Activated T-cell treated with anti-CD3 and anti-CD28 coated beads, Interleukin-2, amount 50 U/mL, for 72 hours (primary cell): ENCODE results near the gene NCK2. TPM values are rescaled to one million over a fixed set of nuclear protein-coding genes. Genes with fewer than 3 reads are reported as not detected.
"Not testable (repeated sequence)": the region's sequence is repeated elsewhere in the genome, so short reads cannot be mapped to it uniquely, and the experiment has no call there.

Experiments used
- ATAC-seq, 2 donors: fragments of 150-1000 bp; cut with Tn5 transposase; replicated peaks in 1 of 2; 2 replicates each; pipeline ENCODE4 v1.10.0; 2021; ENCODE audit warnings: moderate library complexity in 2 of 2, mild to moderate bottlenecking in 1 of 2
- DNase-seq, 2 donors: peaks; one replicate each; pipeline ENCODE4 v3.0.0; 2021 to 2022; ENCODE audit warnings: mixed read lengths in 1 of 2
- H3K27ac Mint-ChIP-seq: one replicate; pipeline ENCODE4 v1.8.0; 2022; ENCODE audit warnings: mild to moderate bottlenecking, moderate library complexity, mixed read lengths
- H3K27me3 Mint-ChIP-seq: one replicate; pipeline ENCODE4 v1.8.0; 2022; ENCODE audit warnings: low read depth, mixed read lengths
- H3K36me3 Mint-ChIP-seq, 2 donors: one replicate each; pipeline ENCODE4 v1.8.0; 2022; ENCODE audit warnings: mixed read lengths in 2 of 2, mild to moderate bottlenecking in 1 of 2; ENCODE audit not compliant: insufficient read depth in 2 of 2
- H3K4me1 Mint-ChIP-seq: one replicate; pipeline ENCODE4 v1.8.0; 2022; ENCODE audit warnings: low read depth, mixed read lengths
- H3K4me3 Mint-ChIP-seq, 2 donors: one replicate each; pipeline ENCODE4 v1.8.0; 2022; ENCODE audit warnings: mild to moderate bottlenecking in 2 of 2, mixed read lengths in 2 of 2, moderate library complexity in 2 of 2
- H3K9me3 Mint-ChIP-seq, 2 donors: one replicate each; pipeline ENCODE4 v1.8.0; 2022; ENCODE audit warnings: mixed read lengths in 2 of 2
- total RNA-seq, 2 donors: library from RNA; stranded (reverse); gene quantifications; one replicate each; pipeline ENCODE4 v1.2.3, GENCODE V29; 2022

Gene NCK2
- total RNA-seq, 2 donors from 2014 or later: 159 to 161 TPM

DNA sequence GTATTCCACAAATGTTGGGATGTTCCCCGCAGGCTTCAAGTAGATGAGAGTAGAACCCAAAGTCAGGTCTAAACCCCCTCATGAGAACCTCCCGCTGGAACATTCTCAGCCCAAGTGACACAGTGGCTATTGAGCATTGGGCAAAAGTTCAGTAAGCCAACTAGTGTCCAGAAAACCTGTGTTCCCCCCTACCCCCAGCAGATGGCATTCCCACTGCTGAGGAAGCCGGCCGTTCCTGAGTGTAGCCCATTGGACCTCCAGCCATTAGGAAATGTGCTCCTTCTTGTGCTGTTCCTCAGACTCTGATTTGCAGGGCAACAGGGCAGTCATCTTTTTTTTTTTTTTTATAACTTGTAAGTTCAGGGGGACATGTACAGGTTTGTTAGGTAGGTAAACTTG, 152.1 kb downstream of the NCK2 start:
- no peak for ATAC-seq
- Mint-ChIP-seq H3K4me3 (no peak overlapping the region), H3K4me1 (peaks cover 30% of the 10 kb centered on the region), H3K27me3 (no peaks in the 10 kb centered on the region), H3K9me3 (peaks cover 9 to 13% of the 10 kb centered on the region in 2 donors), H3K36me3 (peaks cover 28 to 60% of the 10 kb centered on the region in 2 donors), H3K27ac (no peak overlapping the region)
- DNase-seq: no peak

DNA sequence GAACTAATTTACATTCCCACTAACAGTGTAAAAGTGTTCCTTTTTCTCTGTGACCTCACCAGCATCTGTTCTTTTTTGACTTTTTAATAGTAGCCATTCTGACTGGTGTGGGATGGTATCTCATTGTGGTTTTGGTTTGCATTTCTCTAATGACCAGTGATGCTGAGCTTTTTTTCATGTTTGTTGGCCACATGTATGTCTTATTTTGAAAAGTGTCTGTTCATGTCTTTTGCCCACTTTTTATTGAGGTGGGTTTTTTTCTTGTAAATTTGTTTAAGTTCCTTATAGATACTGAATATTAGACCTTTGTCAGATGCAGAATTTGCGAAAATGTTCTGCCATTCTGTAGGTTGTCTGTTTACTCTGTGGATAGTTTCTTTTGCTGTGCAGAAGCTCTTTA, 153.0 kb downstream of the NCK2 start:
- H3K36me3 Mint-ChIP-seq: peaks cover 28 to 62% of the 10 kb centered on the region in 2 donors

DNA sequence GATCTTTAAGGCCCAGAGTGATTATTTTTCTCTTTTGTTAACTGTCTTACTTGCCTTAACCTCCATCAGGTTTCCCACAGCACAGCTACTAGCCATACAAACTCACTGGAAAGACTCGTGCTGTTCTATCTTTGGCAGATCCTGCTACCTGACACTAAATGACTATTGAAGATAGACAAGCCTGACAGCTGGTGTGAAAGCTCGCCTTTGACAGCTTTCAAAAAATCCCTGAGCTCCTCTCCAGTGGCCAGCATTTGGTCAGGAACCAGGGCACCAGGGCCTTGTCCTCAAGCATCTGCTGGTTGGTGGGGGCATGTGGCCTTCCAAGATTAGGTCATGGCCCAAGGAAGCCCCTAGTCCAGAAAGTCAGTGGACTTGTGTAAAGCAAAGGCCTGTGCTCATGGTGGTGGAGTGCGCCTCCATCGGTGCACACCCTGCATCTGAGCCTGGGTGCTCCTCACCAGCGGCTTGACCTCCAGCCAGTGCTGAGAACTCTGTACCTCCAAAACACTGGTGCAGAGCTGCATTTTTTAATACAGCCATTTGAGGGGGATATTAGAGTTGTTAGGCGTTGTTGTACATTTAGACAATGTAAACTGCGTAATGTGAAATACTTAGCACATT, 158.5 kb downstream of the NCK2 start:
- H3K9me3 Mint-ChIP-seq: peaks cover 9 to 10% of the 10 kb centered on the region in 2 donors
- peak overlapping the region; percentile 76 for H3K27ac Mint-ChIP-seq
- peaks cover 56% of the 10 kb centered on the region for H3K4me1 Mint-ChIP-seq
- ATAC-seq (peak in 1 of 2 donors; percentile 7), DNase-seq (no peak)
- no peak overlapping the region for H3K4me3 Mint-ChIP-seq
- H3K27me3 Mint-ChIP-seq: no peaks in the 10 kb centered on the region
- peaks cover 19 to 30% of the 10 kb centered on the region in 2 donors for H3K36me3 Mint-ChIP-seq

More for the DNA sequence above, 153.0 kb downstream of the NCK2 start:
- not testable (repeated sequence) for ATAC-seq, H3K4me3 Mint-ChIP-seq, DNase-seq, H3K27me3 Mint-ChIP-seq
- peak overlapping the region; percentile 29 for H3K27ac Mint-ChIP-seq
- H3K9me3 Mint-ChIP-seq: peaks cover 9 to 13% of the 10 kb centered on the region in 2 donors
- H3K4me1 Mint-ChIP-seq: peaks cover 37% of the 10 kb centered on the region

DNA sequence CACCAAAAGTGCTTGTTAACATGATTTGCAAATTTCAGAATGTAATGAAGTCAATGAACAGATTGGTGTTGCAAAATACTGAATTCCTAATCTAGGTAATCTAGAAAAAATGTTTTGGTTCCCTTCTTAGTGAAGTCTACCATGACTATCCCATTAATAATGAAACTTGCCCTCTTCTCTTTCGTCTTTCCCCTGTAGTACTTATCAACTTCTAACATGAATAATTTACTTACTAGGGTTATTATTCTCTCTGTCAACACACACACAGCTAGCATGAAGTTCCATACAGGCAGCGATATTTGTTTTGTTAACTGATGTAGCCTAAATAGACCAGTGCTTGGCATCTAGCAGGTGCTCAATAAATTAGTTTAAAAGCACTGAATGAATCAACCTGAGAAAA, 160.2 kb downstream of the NCK2 start:
- Mint-ChIP-seq H3K36me3 (peaks cover 10 to 18% of the 10 kb centered on the region in 2 donors), H3K27me3 (no peaks in the 10 kb centered on the region), H3K4me3 (peak overlapping the region in 1 of 2 donors; percentile 38), H3K9me3 (peaks cover 4 to 5% of the 10 kb centered on the region in 2 donors), H3K27ac (peak overlapping the region; percentile 5), H3K4me1 (peaks cover 59% of the 10 kb centered on the region)
- peak; percentile 42 to 66 for ATAC-seq
- no peak for DNase-seq

- Mint-ChIP-seq H3K27ac (peak overlapping the region; percentile 12), H3K4me3 (no peak overlapping the region)
- ATAC-seq: no peak
Measured at GRCh38 chr2:105906481-105906880, 161.8 kb downstream of the NCK2 start.

DNA sequence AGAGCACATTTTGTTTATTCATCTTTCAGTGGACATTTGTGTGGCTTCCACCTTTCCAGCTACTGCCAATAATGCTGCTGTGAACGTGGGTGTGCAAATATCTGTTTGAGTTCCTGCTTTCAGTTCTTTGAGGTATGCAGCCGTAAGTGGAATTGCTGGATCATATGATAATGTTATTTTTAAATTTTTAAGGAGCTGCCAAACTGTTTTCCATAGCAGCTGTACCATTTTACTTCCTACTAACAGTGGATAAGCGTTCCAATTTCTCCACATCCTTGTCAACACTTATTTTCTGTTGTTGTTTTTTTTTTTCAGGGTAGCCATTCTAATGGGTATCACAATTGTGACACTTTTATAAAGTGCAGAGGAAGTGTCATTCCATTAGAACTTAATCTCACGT, 162.5 kb downstream of the NCK2 start:
- Mint-ChIP-seq H3K27ac (no peak overlapping the region), H3K36me3 (peaks cover 0 to 6% of the 10 kb centered on the region in 2 donors), H3K9me3 (peaks cover 1 to 6% of the 10 kb centered on the region in 2 donors), H3K4me3 (no peak overlapping the region), H3K4me1 (peaks cover 58% of the 10 kb centered on the region), H3K27me3 (no peaks in the 10 kb centered on the region)
- DNase-seq (no peak), ATAC-seq (no peak)

More at GRCh38 chr2:105906481-105906880, 161.8 kb downstream of the NCK2 start:
- Mint-ChIP-seq H3K9me3 (peaks cover 0 to 3% of the 10 kb centered on the region in 2 donors), H3K36me3 (peaks cover 2 to 4% of the 10 kb centered on the region in 2 donors), H3K4me1 (peaks cover 56% of the 10 kb centered on the region), H3K27me3 (no peaks in the 10 kb centered on the region)
- no peak for DNase-seq

- peaks cover 52% of the 10 kb centered on the region for H3K4me1 Mint-ChIP-seq
- H3K4me3 Mint-ChIP-seq: no peak overlapping the region
- peaks cover under 1 to 5% of the 10 kb centered on the region in 2 donors for H3K36me3 Mint-ChIP-seq
- H3K27ac Mint-ChIP-seq: peak overlapping the region; percentile 13
- DNase-seq (no peak), ATAC-seq (no peak)
- no peaks in the 10 kb centered on the region for H3K27me3 Mint-ChIP-seq
- H3K9me3 Mint-ChIP-seq: peaks cover 4 to 7% of the 10 kb centered on the region in 2 donors
Measured at GRCh38 chr2:105909215-105909614, 164.5 kb downstream of the NCK2 start.

GRCh38 chr2:105910497-105911238, 166.0 kb downstream of the NCK2 start:
- Mint-ChIP-seq H3K27me3 (no peaks in the 10 kb centered on the region), H3K36me3 (peaks cover 6 to 12% of the 10 kb centered on the region in 2 donors), H3K4me3 (no peak overlapping the region), H3K4me1 (peaks cover 39% of the 10 kb centered on the region), H3K9me3 (peaks cover 7 to 12% of the 10 kb centered on the region in 2 donors), H3K27ac (no peak overlapping the region)
- no peak for DNase-seq
- ATAC-seq: no peak

DNA sequence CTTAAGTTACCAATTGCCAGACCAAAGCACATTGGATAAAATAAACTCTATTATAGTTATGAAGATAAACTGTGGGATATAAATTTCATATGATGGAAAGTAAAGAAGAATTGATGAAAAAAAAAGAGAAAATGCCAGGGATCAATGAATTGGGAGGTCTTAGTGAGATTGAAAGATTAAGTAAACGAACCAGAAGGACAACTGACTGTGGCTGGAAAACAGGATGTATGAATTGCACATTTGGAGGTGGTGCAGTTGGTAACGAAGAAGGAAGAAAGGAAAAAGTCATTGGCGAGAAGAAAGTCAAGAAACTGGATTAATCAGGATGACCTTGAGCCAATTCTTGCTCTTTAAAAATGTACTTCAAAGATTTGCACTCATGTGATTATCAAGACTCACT, 166.7 kb downstream of the NCK2 start:
- no peaks in the 10 kb centered on the region for H3K27me3 Mint-ChIP-seq
- ATAC-seq: no peak
- no peak overlapping the region for H3K4me3 Mint-ChIP-seq
- peak overlapping the region; percentile 92 for H3K27ac Mint-ChIP-seq
- DNase-seq: no peak
- H3K4me1 Mint-ChIP-seq: peaks cover 32% of the 10 kb centered on the region
- peaks cover 7 to 12% of the 10 kb centered on the region in 2 donors for H3K9me3 Mint-ChIP-seq
- peaks cover 6 to 12% of the 10 kb centered on the region in 2 donors for H3K36me3 Mint-ChIP-seq

- Mint-ChIP-seq H3K9me3 (peaks cover 7 to 12% of the 10 kb centered on the region in 2 donors), H3K27me3 (no peaks in the 10 kb centered on the region), H3K36me3 (peaks cover 6 to 12% of the 10 kb centered on the region in 2 donors), H3K27ac (peak overlapping the region; percentile 81), H3K4me1 (peaks cover 26% of the 10 kb centered on the region), H3K4me3 (peak overlapping the region; percentile 28 to 56)
- DNase-seq: no peak
- peak; percentile 75 to 90 for ATAC-seq
Measured at GRCh38 chr2:105912081-105912480, 167.4 kb downstream of the NCK2 start.

GRCh38 chr2:105915005-105915558, 170.4 kb downstream of the NCK2 start:
- Mint-ChIP-seq H3K36me3 (peaks cover 6 to 10% of the 10 kb centered on the region in 2 donors), H3K9me3 (peaks cover 7 to 12% of the 10 kb centered on the region in 2 donors), H3K27ac (no peak overlapping the region), H3K4me1 (peaks cover 39% of the 10 kb centered on the region), H3K4me3 (no peak overlapping the region), H3K27me3 (no peaks in the 10 kb centered on the region)
- ATAC-seq (no peak), DNase-seq (no peak)

- Mint-ChIP-seq H3K36me3 (peaks cover 7 to 11% of the 10 kb centered on the region in 2 donors), H3K4me3 (no peak overlapping the region), H3K9me3 (peaks cover 13 to 14% of the 10 kb centered on the region in 2 donors), H3K27ac (no peak overlapping the region), H3K4me1 (peaks cover 34% of the 10 kb centered on the region), H3K27me3 (no peaks in the 10 kb centered on the region)
- ATAC-seq (no peak), DNase-seq (no peak)
Measured at GRCh38 chr2:105917226-105917625, 172.5 kb downstream of the NCK2 start.

DNA sequence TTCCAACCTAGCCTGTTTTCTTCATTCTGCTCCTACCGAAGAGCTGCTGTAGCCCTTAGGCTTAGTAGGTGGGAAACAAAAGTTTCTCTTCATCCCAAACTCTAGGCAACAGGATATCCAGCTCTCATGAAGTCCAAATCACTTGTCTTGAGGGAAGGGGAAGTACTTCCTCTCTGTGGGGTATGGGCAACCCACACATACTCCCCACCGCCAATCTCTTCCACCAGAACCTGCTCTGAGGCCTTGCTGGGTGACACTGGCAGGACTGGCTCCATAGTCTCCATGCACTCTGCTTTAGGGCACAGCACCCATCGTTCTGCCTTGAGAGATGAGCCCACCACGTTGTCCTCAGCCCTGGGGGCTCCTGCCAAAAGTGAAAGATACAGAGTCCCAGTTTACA, 173.0 kb downstream of the NCK2 start:
- peaks cover 30% of the 10 kb centered on the region for H3K4me1 Mint-ChIP-seq
- DNase-seq (no peak), ATAC-seq (no peak)
- no peaks in the 10 kb centered on the region for H3K27me3 Mint-ChIP-seq
- no peak overlapping the region for H3K27ac Mint-ChIP-seq
- H3K4me3 Mint-ChIP-seq: no peak overlapping the region
- H3K9me3 Mint-ChIP-seq: peaks cover 13 to 15% of the 10 kb centered on the region in 2 donors
- peaks cover 9 to 11% of the 10 kb centered on the region in 2 donors for H3K36me3 Mint-ChIP-seq
